ENCODE results near the gene GBA3. TPM values are rescaled to one million over a fixed set of nuclear protein-coding genes. Genes with fewer than 3 reads are reported as not detected.

The GBA3 gene
- total RNA-seq, 4 donors from 2014 or later, result 2.4 TPM; not detected in 3

DNA sequence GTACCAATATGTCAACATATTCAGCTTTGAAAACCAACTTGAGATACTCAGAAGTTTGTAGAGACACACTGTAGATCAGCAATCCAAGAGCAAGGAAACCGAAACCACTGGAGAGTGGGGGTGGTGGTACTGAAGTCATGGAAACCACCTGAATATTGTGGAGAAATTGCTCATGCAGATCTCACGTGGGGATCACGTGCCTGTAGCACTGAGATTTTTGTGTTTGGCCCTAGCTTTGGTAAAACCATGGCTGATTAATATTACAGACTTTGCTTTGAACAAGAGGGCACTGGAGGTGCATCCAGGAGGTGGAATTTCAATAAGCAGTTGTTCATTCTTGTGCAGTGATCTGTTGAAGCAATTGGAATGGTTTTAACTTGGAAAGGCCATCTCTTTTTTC, 47.2 kb downstream of the GBA3 start:
- Histone ChIP-seq H3K4me3 (no peak overlapping the region), H3K36me3 (no peaks in the 10 kb centered on the region), H3K27me3 (no peaks in the 10 kb centered on the region), H3K4me1 (no peaks in the 10 kb centered on the region), H3K9me3 (no peaks in the 10 kb centered on the region), H3K27ac (no peak overlapping the region)
- no peak for DNase-seq
- intact Hi-C loops (cut with DNase I; ENCODE audit: low total_unique reads), result no loop called here
- TF ChIP-seq, protein P1, sequence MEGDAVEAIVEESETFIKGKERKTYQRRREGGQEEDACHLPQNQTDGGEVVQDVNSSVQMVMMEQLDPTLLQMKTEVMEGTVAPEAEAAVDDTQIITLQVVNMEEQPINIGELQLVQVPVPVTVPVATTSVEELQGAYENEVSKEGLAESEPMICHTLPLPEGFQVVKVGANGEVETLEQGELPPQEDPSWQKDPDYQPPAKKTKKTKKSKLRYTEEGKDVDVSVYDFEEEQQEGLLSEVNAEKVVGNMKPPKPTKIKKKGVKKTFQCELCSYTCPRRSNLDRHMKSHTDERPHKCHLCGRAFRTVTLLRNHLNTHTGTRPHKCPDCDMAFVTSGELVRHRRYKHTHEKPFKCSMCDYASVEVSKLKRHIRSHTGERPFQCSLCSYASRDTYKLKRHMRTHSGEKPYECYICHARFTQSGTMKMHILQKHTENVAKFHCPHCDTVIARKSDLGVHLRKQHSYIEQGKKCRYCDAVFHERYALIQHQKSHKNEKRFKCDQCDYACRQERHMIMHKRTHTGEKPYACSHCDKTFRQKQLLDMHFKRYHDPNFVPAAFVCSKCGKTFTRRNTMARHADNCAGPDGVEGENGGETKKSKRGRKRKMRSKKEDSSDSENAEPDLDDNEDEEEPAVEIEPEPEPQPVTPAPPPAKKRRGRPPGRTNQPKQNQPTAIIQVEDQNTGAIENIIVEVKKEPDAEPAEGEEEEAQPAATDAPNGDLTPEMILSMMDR (IDR thresholded peaks at IDR 0.05), result no peak
- no peak for TF ChIP-seq POLR2A (IDR thresholded peaks at IDR 0.05)

DNA sequence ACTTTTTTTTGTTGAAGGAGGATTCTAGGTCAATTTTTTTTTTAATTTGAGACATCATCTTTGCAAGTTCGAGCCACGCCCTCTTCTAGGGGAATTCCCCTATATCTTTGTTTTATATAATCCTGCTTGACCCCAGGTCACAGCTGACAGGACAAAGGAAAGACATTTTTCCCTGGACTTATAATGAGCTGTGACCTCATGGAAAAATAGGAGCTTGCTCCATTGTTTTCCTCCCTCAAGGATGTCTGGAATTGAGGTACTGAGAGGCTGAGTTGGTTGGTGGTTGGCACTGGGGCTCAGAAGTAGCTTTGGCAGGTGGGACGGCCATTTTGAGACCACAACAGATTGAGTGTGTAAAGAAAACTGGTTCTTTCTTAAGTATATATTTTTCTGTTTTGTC, 49.0 kb downstream of the GBA3 start:
- no peaks in the 10 kb centered on the region for H3K27me3 ChIP-seq
- H3K4me1 ChIP-seq, result no peaks in the 10 kb centered on the region
- no peaks in the 10 kb centered on the region for H3K36me3 ChIP-seq
- no peak overlapping the region for H3K4me3 ChIP-seq
- intact Hi-C loops (cut with DNase I; ENCODE audit: low total_unique reads), result no loop called here
- no peaks in the 10 kb centered on the region for H3K9me3 ChIP-seq
- no peak overlapping the region for H3K27ac ChIP-seq
- no peak for DNase-seq
- TF ChIP-seq, protein P1 (IDR thresholded peaks at IDR 0.05), result no peak
- no peak for TF ChIP-seq POLR2A (IDR thresholded peaks at IDR 0.05)

DNA sequence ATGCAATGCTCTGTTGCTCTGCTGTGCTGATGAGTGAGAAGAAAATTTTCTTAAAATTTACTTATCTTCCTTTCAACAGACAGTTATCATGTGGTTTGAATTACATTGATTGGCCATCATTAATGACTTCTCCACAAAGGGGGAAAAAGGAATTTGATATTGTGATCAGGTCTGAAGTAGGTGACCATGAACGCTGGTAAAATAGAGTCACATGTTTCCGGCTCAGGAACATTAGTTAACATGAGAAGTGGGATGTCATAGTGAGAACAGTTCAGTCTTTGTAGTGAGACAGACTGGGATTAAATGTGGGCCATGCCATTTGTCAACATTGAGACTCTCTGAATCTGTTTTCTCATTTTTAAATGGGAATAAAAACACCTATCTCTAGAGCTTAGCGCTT, 50.6 kb downstream of the GBA3 start:
- Histone ChIP-seq H3K9me3 (no peaks in the 10 kb centered on the region), H3K27ac (no peak overlapping the region), H3K36me3 (no peaks in the 10 kb centered on the region), H3K4me1 (no peaks in the 10 kb centered on the region), H3K4me3 (no peak overlapping the region), H3K27me3 (no peaks in the 10 kb centered on the region)
- no peak for TF ChIP-seq POLR2A (IDR thresholded peaks at IDR 0.05)
- TF ChIP-seq, protein P1 (IDR thresholded peaks at IDR 0.05), result no peak
- intact Hi-C loops (cut with DNase I; ENCODE audit: low total_unique reads), result no loop called here
- DNase-seq, result no peak

DNA sequence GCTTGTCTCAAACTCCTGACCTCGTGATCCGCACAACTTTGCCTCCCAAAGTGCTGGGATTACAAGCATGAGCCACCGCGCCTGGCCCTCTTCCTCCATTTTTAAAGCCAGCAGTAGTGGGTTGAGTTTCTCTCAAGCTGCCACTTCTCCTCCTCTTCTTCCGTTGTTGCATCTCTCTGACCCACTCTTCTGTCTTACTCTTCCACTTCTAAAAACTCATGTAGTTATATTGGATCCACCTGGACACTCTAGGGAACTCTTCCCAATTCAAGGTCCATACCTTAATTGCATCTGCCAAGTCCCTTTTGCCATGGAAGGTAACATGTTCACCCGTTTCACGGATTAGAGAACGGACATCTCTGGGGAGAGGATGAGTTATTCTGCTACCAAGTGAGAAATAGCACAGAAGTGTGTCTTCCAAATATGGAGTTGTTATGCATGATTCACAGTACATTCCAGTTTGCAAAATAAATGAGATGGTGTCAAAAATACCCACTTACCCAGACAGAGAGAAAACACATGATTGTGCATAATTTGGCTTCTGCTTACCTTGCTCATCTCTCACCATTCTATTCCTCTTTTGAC, 51.8 kb downstream of the GBA3 start:
- DNase-seq, result no peak
- intact Hi-C loops (cut with DNase I; ENCODE audit: low total_unique reads), result no loop called here
- Histone ChIP-seq H3K9me3 (no peaks in the 10 kb centered on the region), H3K27me3 (no peaks in the 10 kb centered on the region), H3K27ac (no peak overlapping the region), H3K4me3 (no peak overlapping the region), H3K36me3 (no peaks in the 10 kb centered on the region), H3K4me1 (no peaks in the 10 kb centered on the region)
- TF ChIP-seq POLR2A (IDR thresholded peaks at IDR 0.05), result no peak
- TF ChIP-seq, protein P1 (IDR thresholded peaks at IDR 0.05), result no peak

DNA sequence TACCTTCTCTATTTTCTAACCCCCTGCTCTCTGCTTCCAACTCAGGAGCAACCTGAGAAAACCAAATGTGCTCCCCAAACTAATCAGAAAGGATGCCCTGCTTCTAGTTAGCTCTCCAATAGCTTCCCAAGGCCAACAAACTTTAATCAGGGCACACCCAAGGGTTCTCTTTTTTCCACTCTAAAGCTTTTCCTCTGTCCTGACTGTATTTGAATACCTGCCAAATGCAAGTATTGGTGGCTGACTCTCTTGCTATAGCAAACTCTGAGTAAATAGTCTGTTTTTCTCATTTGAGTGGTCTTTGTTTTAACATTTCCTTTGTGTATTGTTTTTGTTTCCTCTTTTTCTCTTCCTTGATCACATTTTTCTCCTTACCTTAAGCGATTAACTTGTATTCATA, 52.5 kb downstream of the GBA3 start:
- no peaks in the 10 kb centered on the region for H3K27me3 ChIP-seq
- no peaks in the 10 kb centered on the region for H3K36me3 ChIP-seq
- DNase-seq, result no peak
- TF ChIP-seq, protein P1 (IDR thresholded peaks at IDR 0.05), result no peak
- no peak for TF ChIP-seq POLR2A (IDR thresholded peaks at IDR 0.05)
- H3K27ac ChIP-seq, result no peak overlapping the region
- no peaks in the 10 kb centered on the region for H3K4me1 ChIP-seq
- no peak overlapping the region for H3K4me3 ChIP-seq
- H3K9me3 ChIP-seq, result no peaks in the 10 kb centered on the region
- intact Hi-C loops (cut with DNase I; ENCODE audit: low total_unique reads), result no loop called here

Data from uterus (tissue), 4 donors.